ENCODE data around the gene ARHGAP31.
A peak's percentile ranks its signal among the peaks of the same experiment; 100 is the strongest.

Gene ARHGAP31

DNA sequence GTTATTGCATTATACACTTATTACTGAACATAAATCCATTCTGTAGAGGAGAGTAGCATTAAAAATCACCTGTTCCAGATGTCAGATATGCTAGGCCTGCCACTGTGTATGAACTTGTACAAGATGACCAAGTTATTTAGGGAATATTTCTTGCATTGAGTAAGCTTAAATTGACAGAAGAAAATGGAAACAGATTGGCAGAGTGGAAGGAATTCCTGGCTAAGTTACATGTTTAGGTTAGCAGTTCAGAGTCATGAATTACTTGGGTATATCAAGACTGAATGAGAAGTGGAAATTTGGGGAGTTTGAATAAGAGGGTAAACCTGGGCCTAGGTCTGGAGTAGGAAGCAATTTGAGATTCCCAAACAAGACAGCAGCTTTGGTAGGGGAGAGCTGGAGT lies 44.6 kb downstream of the ARHGAP31 start:
- no peaks in the 10 kb centered on the region for H3K4me1 ChIP-seq (ENCODE audit: control insufficient read depth, insufficient read depth, low read length)
- no peak overlapping the region for H3K4me3 ChIP-seq (ENCODE audit: low read length)
- no peaks in the 10 kb centered on the region for H3K9me3 ChIP-seq (ENCODE audit: control insufficient read depth, low read length)
- H3K27me3 ChIP-seq (replicated peaks; ENCODE audit: control insufficient read depth, insufficient read depth, low read length) = no peaks in the 10 kb centered on the region
- H3K9ac ChIP-seq (ENCODE audit: low read length) = no peak overlapping the region
- H3K36me3 ChIP-seq (ENCODE audit: control insufficient read depth, insufficient read depth, low read length, severe bottlenecking) = no peaks in the 10 kb centered on the region
- DNase-seq (ENCODE audit: low read depth) = peak; percentile 63

DNA sequence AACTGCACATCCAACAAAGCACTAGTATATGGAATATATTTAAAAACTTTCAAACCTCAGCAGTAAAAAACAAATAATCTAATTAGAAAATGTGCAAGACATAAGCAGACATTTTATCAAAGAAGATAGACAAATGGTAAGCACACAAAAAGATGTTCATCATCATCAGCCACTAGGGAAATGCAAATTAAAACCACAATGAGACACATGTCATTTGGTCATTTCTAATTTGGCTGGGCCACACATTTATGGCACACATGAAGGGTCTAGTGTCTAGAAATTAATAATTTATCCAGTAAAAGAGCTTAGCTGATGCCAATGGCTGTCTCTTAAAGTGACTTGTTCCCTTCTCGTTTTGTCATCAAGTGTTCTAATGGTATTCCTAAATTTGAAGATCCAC lies 45.8 kb downstream of the ARHGAP31 start:
- Histone ChIP-seq H3K9me3 (ENCODE audit: control insufficient read depth, low read length) (no peaks in the 10 kb centered on the region), H3K9ac (ENCODE audit: low read length) (no peak overlapping the region), H3K4me1 (ENCODE audit: control insufficient read depth, insufficient read depth, low read length) (no peaks in the 10 kb centered on the region), H3K4me3 (ENCODE audit: low read length) (no peak overlapping the region), H3K27me3 (replicated peaks; ENCODE audit: control insufficient read depth, insufficient read depth, low read length) (no peaks in the 10 kb centered on the region), H3K36me3 (ENCODE audit: control insufficient read depth, insufficient read depth, low read length, severe bottlenecking) (no peaks in the 10 kb centered on the region)
- no peak for DNase-seq (ENCODE audit: low read depth)

DNA sequence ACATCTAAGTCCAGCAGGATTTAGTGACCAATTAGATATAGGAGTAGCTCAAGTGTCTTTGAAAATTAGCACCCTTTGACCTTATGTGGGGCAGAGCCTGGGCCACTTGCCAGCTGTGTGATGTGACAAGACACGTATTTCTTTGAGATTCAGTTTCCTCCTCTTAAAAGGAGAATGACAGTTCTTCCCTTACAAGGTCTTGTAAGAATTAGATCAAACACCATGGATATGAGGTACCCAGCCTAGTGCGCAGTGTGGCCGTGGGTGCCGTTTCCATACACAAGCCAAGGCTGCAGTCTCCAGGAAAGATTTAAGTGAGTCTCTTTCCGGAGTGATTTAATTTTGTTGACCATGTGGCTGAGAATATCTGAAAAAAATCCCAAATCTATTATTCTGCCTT lies 46.3 kb downstream of the ARHGAP31 start:
- Histone ChIP-seq H3K36me3 (ENCODE audit: control insufficient read depth, insufficient read depth, low read length, severe bottlenecking) (no peaks in the 10 kb centered on the region), H3K9me3 (ENCODE audit: control insufficient read depth, low read length) (no peaks in the 10 kb centered on the region), H3K9ac (ENCODE audit: low read length) (no peak overlapping the region), H3K4me3 (ENCODE audit: low read length) (no peak overlapping the region), H3K4me1 (ENCODE audit: control insufficient read depth, insufficient read depth, low read length) (no peaks in the 10 kb centered on the region), H3K27me3 (replicated peaks; ENCODE audit: control insufficient read depth, insufficient read depth, low read length) (no peaks in the 10 kb centered on the region)
- DNase-seq (ENCODE audit: low read depth) = no peak

DNA sequence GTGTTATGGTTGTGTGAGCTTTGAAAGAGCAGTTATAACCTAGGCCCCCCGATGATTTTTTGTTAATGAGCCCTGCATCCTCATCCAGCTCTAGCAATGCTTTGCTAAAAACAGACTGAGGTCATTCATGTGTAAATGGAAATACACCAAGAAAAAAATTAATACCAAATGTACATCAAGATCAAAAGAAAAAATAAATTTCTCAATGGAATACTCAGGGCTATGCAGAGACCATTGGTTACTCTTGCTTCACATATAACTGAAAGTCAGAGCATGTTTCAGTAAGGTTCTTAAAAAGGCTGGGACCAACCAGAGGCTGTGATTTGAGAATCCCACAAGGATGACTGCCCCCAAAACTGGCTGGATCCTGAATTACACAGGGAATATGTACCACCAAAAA lies 48.0 kb downstream of the ARHGAP31 start:
- Histone ChIP-seq H3K4me3 (ENCODE audit: low read length) (no peak overlapping the region), H3K27me3 (replicated peaks; ENCODE audit: control insufficient read depth, insufficient read depth, low read length) (no peaks in the 10 kb centered on the region), H3K9me3 (ENCODE audit: control insufficient read depth, low read length) (no peaks in the 10 kb centered on the region), H3K4me1 (ENCODE audit: control insufficient read depth, insufficient read depth, low read length) (no peaks in the 10 kb centered on the region), H3K9ac (ENCODE audit: low read length) (no peak overlapping the region), H3K36me3 (ENCODE audit: control insufficient read depth, insufficient read depth, low read length, severe bottlenecking) (no peaks in the 10 kb centered on the region)
- DNase-seq (ENCODE audit: low read depth) = peak; percentile 72

DNA sequence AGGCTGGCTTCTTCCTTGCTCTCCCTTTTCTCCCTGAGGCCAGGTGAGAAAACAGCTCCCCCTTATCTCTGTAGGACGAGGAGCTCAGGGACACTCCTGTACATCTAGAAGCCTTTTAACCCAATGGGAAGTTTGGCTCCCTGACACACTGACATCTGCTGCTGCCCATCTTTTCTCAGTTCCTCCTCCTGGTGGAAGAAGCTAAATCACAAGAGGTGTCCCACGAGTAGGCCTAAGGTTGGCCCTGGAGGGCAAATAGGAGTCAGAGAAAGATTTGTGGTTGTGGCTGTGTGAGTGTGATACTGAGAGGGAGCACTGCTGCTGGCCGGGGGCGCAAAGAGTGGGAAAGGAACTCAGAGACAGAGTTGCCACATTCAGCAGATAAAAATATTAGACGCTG lies 49.5 kb downstream of the ARHGAP31 start:
- H3K4me1 ChIP-seq (ENCODE audit: control insufficient read depth, insufficient read depth, low read length) = no peaks in the 10 kb centered on the region
- H3K36me3 ChIP-seq (ENCODE audit: control insufficient read depth, insufficient read depth, low read length, severe bottlenecking) = no peaks in the 10 kb centered on the region
- no peak overlapping the region for H3K9ac ChIP-seq (ENCODE audit: low read length)
- DNase-seq (ENCODE audit: low read depth) = no peak
- no peak overlapping the region for H3K4me3 ChIP-seq (ENCODE audit: low read length)
- no peaks in the 10 kb centered on the region for H3K27me3 ChIP-seq (replicated peaks; ENCODE audit: control insufficient read depth, insufficient read depth, low read length)
- H3K9me3 ChIP-seq (ENCODE audit: control insufficient read depth, low read length) = no peaks in the 10 kb centered on the region

DNA sequence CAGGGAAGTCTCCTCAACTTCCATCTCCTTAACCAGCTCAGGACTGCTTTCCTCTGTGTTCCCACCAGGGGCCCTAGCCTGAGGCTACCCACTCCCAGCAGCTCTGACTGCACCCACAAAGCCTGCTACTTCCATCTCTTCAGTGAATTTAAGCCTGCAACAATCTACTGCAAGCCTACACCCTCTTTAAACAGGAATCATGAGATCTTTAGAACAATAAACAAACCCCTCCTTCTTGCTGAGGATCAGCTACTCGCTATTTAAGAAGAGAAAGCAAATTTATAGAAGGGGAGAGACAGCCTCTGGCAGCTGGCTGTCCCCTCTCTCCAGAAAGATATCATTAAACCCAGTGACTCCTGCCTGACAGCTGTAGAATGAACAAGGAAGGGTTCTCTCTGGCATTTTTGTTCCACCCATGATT lies 51.9 kb downstream of the ARHGAP31 start:
- Histone ChIP-seq H3K9ac (ENCODE audit: low read length) (no peak overlapping the region), H3K36me3 (ENCODE audit: control insufficient read depth, insufficient read depth, low read length, severe bottlenecking) (no peaks in the 10 kb centered on the region), H3K27me3 (replicated peaks; ENCODE audit: control insufficient read depth, insufficient read depth, low read length) (no peaks in the 10 kb centered on the region), H3K4me3 (ENCODE audit: low read length) (no peak overlapping the region), H3K9me3 (ENCODE audit: control insufficient read depth, low read length) (no peaks in the 10 kb centered on the region), H3K4me1 (ENCODE audit: control insufficient read depth, insufficient read depth, low read length) (no peaks in the 10 kb centered on the region)
- DNase-seq (ENCODE audit: low read depth) = peak; percentile 65

DNA sequence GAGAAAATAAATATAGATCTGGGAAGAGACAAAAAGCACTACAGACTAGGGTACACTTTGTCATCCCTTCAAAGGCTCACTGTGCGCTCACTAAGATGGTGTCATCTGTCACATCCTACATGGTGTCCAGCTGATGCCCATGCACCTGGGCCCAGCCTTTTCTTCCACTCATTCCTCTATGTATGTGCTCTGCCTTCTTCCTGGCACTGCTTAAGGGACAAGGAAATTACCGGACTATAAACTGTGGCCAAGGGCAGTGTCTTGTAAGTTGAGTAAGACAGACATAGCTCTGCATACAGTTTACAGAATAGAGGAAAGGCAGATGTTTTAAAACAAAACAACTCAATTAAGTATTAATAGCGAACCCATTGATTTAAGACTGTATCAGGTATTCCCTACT lies 52.9 kb downstream of the ARHGAP31 start:
- Histone ChIP-seq H3K27me3 (replicated peaks; ENCODE audit: control insufficient read depth, insufficient read depth, low read length) (no peaks in the 10 kb centered on the region), H3K4me1 (ENCODE audit: control insufficient read depth, insufficient read depth, low read length) (no peaks in the 10 kb centered on the region), H3K9me3 (ENCODE audit: control insufficient read depth, low read length) (no peaks in the 10 kb centered on the region), H3K4me3 (ENCODE audit: low read length) (no peak overlapping the region), H3K36me3 (ENCODE audit: control insufficient read depth, insufficient read depth, low read length, severe bottlenecking) (no peaks in the 10 kb centered on the region), H3K9ac (ENCODE audit: low read length) (no peak overlapping the region)
- DNase-seq (ENCODE audit: low read depth) = no peak

DNA sequence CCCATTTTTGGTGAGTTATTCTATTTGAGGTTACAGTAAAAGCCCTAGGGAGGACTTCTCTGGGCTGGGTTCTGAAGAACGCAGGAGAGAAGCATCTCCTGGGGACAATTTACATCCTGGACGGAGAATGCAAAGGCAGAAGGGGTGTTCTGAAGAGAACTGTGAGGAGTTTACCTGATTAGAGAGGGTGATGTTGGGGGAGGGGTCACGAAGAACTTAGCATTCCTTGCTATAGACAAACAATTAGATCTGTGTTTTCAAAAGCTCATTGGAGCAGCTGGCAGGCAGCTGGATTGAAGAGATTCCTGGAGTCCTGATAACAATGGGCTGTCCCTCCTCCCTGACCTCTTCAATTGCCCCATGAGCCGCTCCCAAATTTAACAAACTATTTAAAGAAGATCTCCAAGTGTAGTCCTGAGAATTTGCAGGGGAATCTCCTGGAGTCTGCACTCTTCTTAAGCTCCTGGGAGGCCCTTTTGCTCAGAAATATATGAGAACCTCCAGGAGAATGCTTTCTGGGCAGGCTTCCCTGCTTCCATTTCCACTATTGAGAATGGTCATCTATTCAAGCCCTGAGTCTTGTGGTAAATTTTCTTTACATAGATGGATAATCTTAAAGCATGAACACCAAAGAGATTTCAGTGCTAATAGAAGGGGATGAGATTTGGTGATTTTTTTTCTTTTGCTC lies 55.3 kb downstream of the ARHGAP31 start:
- Histone ChIP-seq H3K9me3 (ENCODE audit: control insufficient read depth, low read length) (no peaks in the 10 kb centered on the region), H3K4me1 (ENCODE audit: control insufficient read depth, insufficient read depth, low read length) (peaks cover 14% of the 10 kb centered on the region), H3K4me3 (ENCODE audit: low read length) (no peak overlapping the region), H3K9ac (ENCODE audit: low read length) (no peak overlapping the region), H3K27me3 (replicated peaks; ENCODE audit: control insufficient read depth, insufficient read depth, low read length) (no peaks in the 10 kb centered on the region), H3K36me3 (ENCODE audit: control insufficient read depth, insufficient read depth, low read length, severe bottlenecking) (no peaks in the 10 kb centered on the region)
- peak; percentile 16 for DNase-seq (ENCODE audit: low read depth)

DNA sequence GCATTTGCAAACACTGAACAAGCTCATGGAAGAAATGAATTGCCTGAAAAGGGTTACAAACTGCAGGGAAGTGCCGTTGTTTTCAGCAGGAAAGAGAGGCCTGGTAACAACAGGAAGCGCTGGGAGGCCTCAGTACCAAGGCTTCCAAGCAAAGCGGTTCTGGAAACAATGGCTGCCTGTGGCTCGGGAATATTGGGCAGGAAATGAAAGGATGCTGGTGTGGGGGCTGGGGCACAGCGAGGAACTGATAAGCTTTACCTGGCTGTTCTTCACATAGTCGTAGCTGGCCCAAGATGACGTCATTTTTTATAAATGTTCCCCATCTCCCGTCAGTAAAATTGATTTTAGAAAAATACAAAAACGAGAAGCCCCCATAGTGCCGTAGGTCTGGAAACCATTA lies 55.9 kb downstream of the ARHGAP31 start:
- no peak overlapping the region for H3K4me3 ChIP-seq (ENCODE audit: low read length)
- H3K36me3 ChIP-seq (ENCODE audit: control insufficient read depth, insufficient read depth, low read length, severe bottlenecking) = no peaks in the 10 kb centered on the region
- no peak for DNase-seq (ENCODE audit: low read depth)
- H3K27me3 ChIP-seq (replicated peaks; ENCODE audit: control insufficient read depth, insufficient read depth, low read length) = no peaks in the 10 kb centered on the region
- H3K4me1 ChIP-seq (ENCODE audit: control insufficient read depth, insufficient read depth, low read length) = peaks cover 14% of the 10 kb centered on the region
- H3K9ac ChIP-seq (ENCODE audit: low read length) = no peak overlapping the region
- no peaks in the 10 kb centered on the region for H3K9me3 ChIP-seq (ENCODE audit: control insufficient read depth, low read length)

DNA sequence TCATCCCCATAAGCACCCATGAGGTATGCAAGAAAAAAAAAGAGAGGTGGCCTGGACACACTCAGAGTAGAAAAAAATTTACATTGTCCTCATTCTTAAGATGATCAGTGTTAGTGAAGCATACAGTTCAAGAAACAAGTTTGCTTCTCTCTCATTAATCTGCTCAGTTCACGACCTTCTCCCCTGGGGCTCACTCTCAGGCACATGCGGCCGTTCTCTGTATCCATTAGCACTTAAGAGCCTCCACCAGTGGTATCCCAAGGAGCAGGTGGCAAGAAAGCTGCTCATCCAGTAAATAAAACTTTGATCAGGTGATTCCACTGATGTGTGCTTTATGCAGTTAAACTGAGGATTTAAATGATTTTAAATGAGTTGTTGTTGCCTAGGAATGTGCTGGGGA lies 57.4 kb downstream of the ARHGAP31 start:
- H3K4me1 ChIP-seq (ENCODE audit: control insufficient read depth, insufficient read depth, low read length) = peaks cover 15% of the 10 kb centered on the region
- no peak overlapping the region for H3K4me3 ChIP-seq (ENCODE audit: low read length)
- H3K36me3 ChIP-seq (ENCODE audit: control insufficient read depth, insufficient read depth, low read length, severe bottlenecking) = no peaks in the 10 kb centered on the region
- DNase-seq (ENCODE audit: low read depth) = no peak
- H3K27me3 ChIP-seq (replicated peaks; ENCODE audit: control insufficient read depth, insufficient read depth, low read length) = no peaks in the 10 kb centered on the region
- no peak overlapping the region for H3K9ac ChIP-seq (ENCODE audit: low read length)
- H3K9me3 ChIP-seq (ENCODE audit: control insufficient read depth, low read length) = no peaks in the 10 kb centered on the region

DNA sequence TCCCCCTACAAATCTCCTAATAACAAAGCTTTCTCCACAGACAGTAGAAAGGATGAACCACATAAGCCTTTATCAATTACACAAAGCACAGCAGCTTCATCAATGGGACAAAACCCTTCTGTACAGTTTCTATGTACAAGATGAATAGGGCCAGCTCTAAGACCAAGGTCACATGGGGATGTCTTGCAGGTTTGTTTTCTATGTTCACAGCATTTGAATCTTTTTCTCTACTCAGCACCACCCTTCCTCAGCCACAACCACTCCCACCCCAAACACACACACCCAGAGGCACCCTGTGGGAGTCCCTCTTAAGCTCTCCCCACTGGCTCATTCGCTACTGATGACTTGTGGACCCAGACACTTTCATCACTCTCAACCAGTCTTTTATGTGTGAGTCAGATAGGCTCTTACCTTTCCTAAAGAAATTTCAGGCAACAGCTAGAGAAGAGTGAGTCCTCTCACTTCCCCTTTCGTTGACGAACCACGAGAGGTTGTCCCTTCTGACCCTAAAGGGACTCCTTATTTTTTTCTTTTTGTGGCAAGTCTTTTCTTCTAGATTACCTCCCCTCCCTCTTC lies 57.9 kb downstream of the ARHGAP31 start:
- H3K9ac ChIP-seq (ENCODE audit: low read length) = no peak overlapping the region
- peaks cover 21% of the 10 kb centered on the region for H3K4me1 ChIP-seq (ENCODE audit: control insufficient read depth, insufficient read depth, low read length)
- H3K36me3 ChIP-seq (ENCODE audit: control insufficient read depth, insufficient read depth, low read length, severe bottlenecking) = no peaks in the 10 kb centered on the region
- DNase-seq (ENCODE audit: low read depth) = peak; percentile 19
- H3K4me3 ChIP-seq (ENCODE audit: low read length) = no peak overlapping the region
- no peaks in the 10 kb centered on the region for H3K27me3 ChIP-seq (replicated peaks; ENCODE audit: control insufficient read depth, insufficient read depth, low read length)
- H3K9me3 ChIP-seq (ENCODE audit: control insufficient read depth, low read length) = no peaks in the 10 kb centered on the region

All from adipocyte (in vitro differentiated cells).